HepG2 (cell line): ENCODE measurements around the gene CRIM1. TPM values are rescaled to one million over a fixed set of nuclear protein-coding genes. Genes with fewer than 3 reads are reported as not detected.

ENCODE experiments used
- ATAC-seq: fragments of 200-7000 bp; cut with Tn5 transposase; 3 replicates; pipeline ENCODE4 v1.9.1; 2020; ENCODE audit warnings: mild to moderate bottlenecking, moderate library complexity
- BruUV-seq: library from RNA; stranded (reverse); fragments of 400-500 nt; replicated peaks from 2 replicates; lab custom pipeline; 2021; lab: Mats Ljungman, UMichigan
- CTCF ChIA-PET: fragments of 300-600 bp; formaldehyde crosslinking; extraction: SDS; loops from one replicate; lab custom pipeline; 2021; ENCODE audit warnings: low total read pairs, inconsistent platforms, low intra/inter-chr PET ratio; lab: Yijun Ruan, JAX
- POLR2A ChIA-PET: fragments of 350-600 bp; sonication (Branson Sonifier 250); formaldehyde crosslinking; loops from one replicate; lab custom pipeline; 2020; ENCODE audit warnings: antibody characterized with exemption, inconsistent platforms; lab: Yijun Ruan, JAX
- DNase-seq: peaks from one replicate; pipeline ENCODE4 v3.0.0-alpha.2; 2015; ENCODE audit warnings: low spot score
- FAIRE-seq: peaks from 3 replicates; lab custom pipeline; 2011; peaks lifted over from hg19 to GRCh38; lab: Jason Lieb, UNC
- H2AFZ ChIP-seq: one replicate; pipeline ENCODE4 v1.6.1; 2011; ENCODE audit warnings: low read length, inconsistent platforms
- H3K27ac ChIP-seq: fragments of 300-600 bp; 3 replicates; pipeline ENCODE4 v1.8.0; 2011; ENCODE audit warnings: mixed run types, mild to moderate bottlenecking, mixed read lengths, low read length, inconsistent platforms; ENCODE audit not compliant: insufficient read depth; ENCODE audit errors: extremely low read length
- H3K27me3 ChIP-seq, 2 experiments: fragments of 200-600 bp in 1 of 2; 2 replicates in 1 of 2; 3 replicates in 1 of 2; pipeline versions ENCODE4 v1.6.0 to v1.8.0; 2011; ENCODE audit warnings: low read length in 2 of 2, mild to moderate bottlenecking in 2 of 2, moderate library complexity in 2 of 2, inconsistent platforms in 1 of 2; ENCODE audit not compliant: insufficient read depth in 2 of 2, control insufficient read depth in 1 of 2
- H3K36me3 ChIP-seq, 2 experiments: fragments of 200-600 bp in 1 of 2; replicated peaks in 1 of 2; 2 replicates in 1 of 2; 3 replicates in 1 of 2; pipeline versions ENCODE4 v1.5.1 to v1.8.0; 2011; ENCODE audit warnings: low read length in 2 of 2, inconsistent platforms in 1 of 2; ENCODE audit not compliant: insufficient read depth in 2 of 2, control insufficient read depth in 1 of 2
- H3K4me1 ChIP-seq: 2 replicates; pipeline ENCODE4 v1.5.1; 2012; ENCODE audit warnings: low read length, inconsistent platforms; ENCODE audit not compliant: insufficient read depth
- H3K4me2 ChIP-seq: 2 replicates; pipeline ENCODE4 v1.6.0; 2011; ENCODE audit warnings: low read depth, low read length, inconsistent platforms
- H3K4me3 ChIP-seq, 3 experiments: fragments of 200-600 bp in 1 of 3; sonication (generic), shearing (Covaris generic) in 1 of 3; replicated peaks in 1 of 3; 2 replicates each; pipeline ENCODE4 v1.5.1; 2011 to 2016; ENCODE audit warnings: low read length in 3 of 3, inconsistent platforms in 2 of 3, low read depth in 2 of 3, mild to moderate bottlenecking in 2 of 3, control low read depth in 1 of 3, mixed read lengths in 1 of 3; ENCODE audit not compliant: insufficient read depth in 1 of 3
- H3K79me2 ChIP-seq: one replicate; pipeline ENCODE4 v1.6.1; 2011; ENCODE audit warnings: low read length, inconsistent platforms; ENCODE audit not compliant: insufficient read depth
- H3K9ac ChIP-seq: 2 replicates; pipeline ENCODE4 v1.6.0; 2011; ENCODE audit warnings: mild to moderate bottlenecking, low read depth, low read length, inconsistent platforms; ENCODE audit not compliant: insufficient read depth
- H3K9me3 ChIP-seq: 2 replicates; pipeline ENCODE4 v1.5.1; 2012; ENCODE audit warnings: mild to moderate bottlenecking, low read length
- H4K20me1 ChIP-seq: 2 replicates; pipeline ENCODE4 v1.6.0; 2011; ENCODE audit warnings: inconsistent platforms, mild to moderate bottlenecking, low read length, moderate library complexity; ENCODE audit not compliant: insufficient read depth
- HES4 ChIP-seq: sonication (generic); formaldehyde crosslinking; IDR thresholded peaks from 2 replicates; pipeline ENCODE4 v1.9.0; 2021; ENCODE audit warnings: mild to moderate bottlenecking, missing genetic modification reagents, borderline replicate concordance
- ONECUT2 ChIP-seq: sonication (generic); formaldehyde crosslinking; IDR thresholded peaks from 2 replicates; pipeline ENCODE4 v1.4.0; 2020; ENCODE audit warnings: missing genetic modification reagents
- SRSF9 ChIP-seq: fragments of 200-400 bp; formaldehyde crosslinking; IDR thresholded peaks from 2 replicates; pipeline ENCODE4 v1.6.1; 2018; ENCODE audit warnings: borderline replicate concordance, mild to moderate bottlenecking, low read depth, low read length; ENCODE audit not compliant: insufficient read depth, poor library complexity, severe bottlenecking
- ZFP82 ChIP-seq: sonication (generic); formaldehyde crosslinking; IDR thresholded peaks from 2 replicates; pipeline ENCODE4 v1.5.1; 2020; ENCODE audit warnings: mild to moderate bottlenecking, missing genetic modification reagents, borderline replicate concordance
- ZNF281 ChIP-seq: sonication (generic); formaldehyde crosslinking; IDR thresholded peaks from 2 replicates; pipeline ENCODE4 v1.4.0; 2020; ENCODE audit warnings: missing genetic modification reagents, borderline replicate concordance
- ZNF484 ChIP-seq: sonication (generic); formaldehyde crosslinking; IDR thresholded peaks from 2 replicates; pipeline ENCODE4 v1.5.1; 2020; ENCODE audit warnings: mild to moderate bottlenecking, low read depth, missing genetic modification reagents, borderline replicate concordance
- WGBS: methylation state at CpG from one replicate; pipeline ENCODE4 v1.1.6; 2017; ENCODE audit warnings: low lambda C conversion rate; 5-methylcytosine and 5-hydroxymethylcytosine counted together
- in situ Hi-C: cut with HindIII; loops from 2 replicates; pipeline ENCODE4 v1.10.0; 2017; ENCODE audit warnings: low pct_unique_long_range_greater_than_20kb; ENCODE audit not compliant: extremely low pct_ligation_motif_present
- intact Hi-C: fragments of 100-400 bp; cut with micrococcal nuclease; formaldehyde crosslinking; loops from one replicate; pipeline ENCODE4 v1.10.0; 2022; ENCODE audit not compliant: unreplicated experiment
- polyA plus RNA-seq, 8 experiments: library from polyadenylated mRNA; depleted of rRNA in 3 of 8; stranded (reverse) in 7 of 8; unstranded in 1 of 8; fragments of >200 nt; fragmentation: Illumina TruSeq in 4 of 8; extraction: Trizol in 4 of 8; gene quantifications; 2 replicates each; pipeline versions ENCODE4 v1.2.1 to v1.2.3, GENCODE V29; 2011 to 2016; ENCODE audit warnings: low read depth in 4 of 8, missing spikeins in 1 of 8, mixed read lengths in 1 of 8; ENCODE audit not compliant: insufficient read depth in 1 of 8
- total RNA-seq, 5 experiments: library from RNA; depleted of rRNA; stranded (reverse); fragments of >200 nt; fragmentation: Illumina TruSeq; extraction: Trizol; gene quantifications; 2 replicates each; pipeline ENCODE4 v1.2.3, GENCODE V29; 2016; ENCODE audit warnings: low read depth in 1 of 5
- TF ChIP-seq, protein P1 (sequence below): sonication (generic); formaldehyde crosslinking; IDR thresholded peaks from 2 replicates; pipeline ENCODE4 v1.9.0; 2021; ENCODE audit warnings: missing genetic modification reagents, borderline replicate concordance
- TF ChIP-seq, protein P2 (sequence below): IDR thresholded peaks from 2 replicates; pipeline ENCODE4 v1.4.0; 2020; ENCODE audit warnings: mild to moderate bottlenecking, missing genetic modification reagents

Gene CRIM1
- total and polyA plus RNA-seq, 2 of the 13 experiments (the other 11 are each of a cell fraction or from before 2014, with no cell fraction given), result 39.1 to 69.9 TPM

DNA sequence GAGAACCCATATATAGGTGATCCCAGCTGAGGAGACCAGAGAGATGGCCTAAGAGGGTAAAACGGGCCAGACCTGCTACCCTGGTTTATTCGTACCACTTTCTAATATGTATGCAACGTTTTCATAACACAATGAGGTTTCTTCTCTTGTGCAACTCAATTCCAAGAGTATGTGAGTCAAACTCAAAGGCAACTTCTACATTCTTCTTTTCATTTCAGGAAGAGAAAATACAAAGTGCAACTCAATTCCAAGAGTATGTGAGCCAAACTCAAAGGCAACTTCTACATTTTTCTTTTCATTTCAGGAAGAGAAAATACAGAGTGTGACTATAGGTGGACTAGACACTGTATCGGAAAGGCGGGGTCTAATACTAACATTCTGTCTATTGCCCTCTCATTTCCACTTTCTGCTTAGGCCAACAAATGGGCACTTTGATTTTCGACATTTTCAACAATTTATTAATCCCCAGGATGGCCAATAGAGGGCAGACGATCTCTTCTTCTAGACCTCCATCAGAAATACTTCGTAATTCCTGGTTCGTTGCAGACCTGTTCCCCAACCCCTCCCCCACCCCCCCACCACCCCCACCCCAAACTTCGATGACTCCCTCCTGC is 3.7 kb upstream of the CRIM1 start:
- no peaks in the 10 kb centered on the region for H3K36me3 ChIP-seq
- H3K79me2 ChIP-seq, result peaks cover 19% of the 10 kb centered on the region
- no peaks in the 10 kb centered on the region for H3K9me3 ChIP-seq
- POLR2A ChIA-PET, result interaction anchor here (1.6 to 6.7 kb wide), 2 partner anchors 109 to 155 kb away, joined by 6 to 53 read pairs; no protein-coding TSS in a partner anchor
- in situ Hi-C loops, result loop anchor here (5.0 kb wide), 1 partner anchor 310 kb away; no protein-coding TSS in a partner anchor
- peaks cover 41% of the 10 kb centered on the region for H3K4me1 ChIP-seq
- BruUV-seq, result no TSS peak
- CTCF ChIA-PET, result interaction anchor here (2.4 kb wide), 2 partner anchors 108 to 156 kb away, joined by 18 to 21 read pairs; no protein-coding TSS in a partner anchor
- H4K20me1 ChIP-seq, result no peaks in the 10 kb centered on the region
- peak; percentile 68 for DNase-seq
- no peak for ATAC-seq
- no peak overlapping the region for H2AFZ ChIP-seq
- 5% methylated on average over 10 of the region's 10 CpGs for WGBS
- FAIRE-seq, result peak; percentile 76
- peak overlapping the region; percentile 56 for H3K4me2 ChIP-seq
- H3K9ac ChIP-seq, result no peak overlapping the region
- H3K27ac ChIP-seq, result no peak overlapping the region
- intact Hi-C loops, result loop anchor here (1.0 kb wide), 4 partner anchors 108 to 312 kb away; no protein-coding TSS in a partner anchor
- H3K27me3 ChIP-seq, result no peaks in the 10 kb centered on the region; a peak in 1 of 5 replicates
- H3K4me3 ChIP-seq, result 0 out of 6 replicates have a peak overlapping the region, but pooled peaks of 1 of the 3 experiments have one; percentile 3
- TF ChIP-seq, protein P1, sequence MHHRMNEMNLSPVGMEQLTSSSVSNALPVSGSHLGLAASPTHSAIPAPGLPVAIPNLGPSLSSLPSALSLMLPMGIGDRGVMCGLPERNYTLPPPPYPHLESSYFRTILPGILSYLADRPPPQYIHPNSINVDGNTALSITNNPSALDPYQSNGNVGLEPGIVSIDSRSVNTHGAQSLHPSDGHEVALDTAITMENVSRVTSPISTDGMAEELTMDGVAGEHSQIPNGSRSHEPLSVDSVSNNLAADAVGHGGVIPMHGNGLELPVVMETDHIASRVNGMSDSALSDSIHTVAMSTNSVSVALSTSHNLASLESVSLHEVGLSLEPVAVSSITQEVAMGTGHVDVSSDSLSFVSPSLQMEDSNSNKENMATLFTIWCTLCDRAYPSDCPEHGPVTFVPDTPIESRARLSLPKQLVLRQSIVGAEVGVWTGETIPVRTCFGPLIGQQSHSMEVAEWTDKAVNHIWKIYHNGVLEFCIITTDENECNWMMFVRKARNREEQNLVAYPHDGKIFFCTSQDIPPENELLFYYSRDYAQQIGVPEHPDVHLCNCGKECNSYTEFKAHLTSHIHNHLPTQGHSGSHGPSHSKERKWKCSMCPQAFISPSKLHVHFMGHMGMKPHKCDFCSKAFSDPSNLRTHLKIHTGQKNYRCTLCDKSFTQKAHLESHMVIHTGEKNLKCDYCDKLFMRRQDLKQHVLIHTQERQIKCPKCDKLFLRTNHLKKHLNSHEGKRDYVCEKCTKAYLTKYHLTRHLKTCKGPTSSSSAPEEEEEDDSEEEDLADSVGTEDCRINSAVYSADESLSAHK (CRISPR knock-in tag), result no peak
- TF ChIP-seq, protein P2, sequence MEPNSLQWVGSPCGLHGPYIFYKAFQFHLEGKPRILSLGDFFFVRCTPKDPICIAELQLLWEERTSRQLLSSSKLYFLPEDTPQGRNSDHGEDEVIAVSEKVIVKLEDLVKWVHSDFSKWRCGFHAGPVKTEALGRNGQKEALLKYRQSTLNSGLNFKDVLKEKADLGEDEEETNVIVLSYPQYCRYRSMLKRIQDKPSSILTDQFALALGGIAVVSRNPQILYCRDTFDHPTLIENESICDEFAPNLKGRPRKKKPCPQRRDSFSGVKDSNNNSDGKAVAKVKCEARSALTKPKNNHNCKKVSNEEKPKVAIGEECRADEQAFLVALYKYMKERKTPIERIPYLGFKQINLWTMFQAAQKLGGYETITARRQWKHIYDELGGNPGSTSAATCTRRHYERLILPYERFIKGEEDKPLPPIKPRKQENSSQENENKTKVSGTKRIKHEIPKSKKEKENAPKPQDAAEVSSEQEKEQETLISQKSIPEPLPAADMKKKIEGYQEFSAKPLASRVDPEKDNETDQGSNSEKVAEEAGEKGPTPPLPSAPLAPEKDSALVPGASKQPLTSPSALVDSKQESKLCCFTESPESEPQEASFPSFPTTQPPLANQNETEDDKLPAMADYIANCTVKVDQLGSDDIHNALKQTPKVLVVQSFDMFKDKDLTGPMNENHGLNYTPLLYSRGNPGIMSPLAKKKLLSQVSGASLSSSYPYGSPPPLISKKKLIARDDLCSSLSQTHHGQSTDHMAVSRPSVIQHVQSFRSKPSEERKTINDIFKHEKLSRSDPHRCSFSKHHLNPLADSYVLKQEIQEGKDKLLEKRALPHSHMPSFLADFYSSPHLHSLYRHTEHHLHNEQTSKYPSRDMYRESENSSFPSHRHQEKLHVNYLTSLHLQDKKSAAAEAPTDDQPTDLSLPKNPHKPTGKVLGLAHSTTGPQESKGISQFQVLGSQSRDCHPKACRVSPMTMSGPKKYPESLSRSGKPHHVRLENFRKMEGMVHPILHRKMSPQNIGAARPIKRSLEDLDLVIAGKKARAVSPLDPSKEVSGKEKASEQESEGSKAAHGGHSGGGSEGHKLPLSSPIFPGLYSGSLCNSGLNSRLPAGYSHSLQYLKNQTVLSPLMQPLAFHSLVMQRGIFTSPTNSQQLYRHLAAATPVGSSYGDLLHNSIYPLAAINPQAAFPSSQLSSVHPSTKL (CRISPR knock-in tag), result peak; percentile 43
- TF ChIP-seq ZNF281 (CRISPR knock-in tag), result peak; percentile 41; the same call in 1 of the 2 replicates
- TF ChIP-seq ZNF484 (CRISPR knock-in tag), result no peak
- TF ChIP-seq ONECUT2 (CRISPR knock-in tag), result no peak
- no peak for TF ChIP-seq HES4
- TF ChIP-seq ZFP82 (CRISPR knock-in tag), result no peak
- no peak for TF ChIP-seq SRSF9
